Occipital lobe (tissue), 3 donors: ENCODE results near the gene APBA3. TPM values are rescaled to one million over a fixed set of nuclear protein-coding genes. Genes with fewer than 3 reads are reported as not detected.

Experiments used
- DNase-seq: peaks from one replicate; lab custom pipeline; 2025; lab: John Stamatoyannopoulos, UW
- small RNA-seq: library from RNA; depleted of rRNA; stranded (forward); fragments of <200 nt; gene quantifications from one replicate; pipeline ENCODE3, GENCODE V24; 2014
- total RNA-seq: library from RNA; depleted of rRNA; stranded (reverse); fragments of >200 nt; gene quantifications from one replicate; pipeline ENCODE4 v1.2.3, GENCODE V29; 2014

The APBA3 gene
- total RNA-seq, 1 donor from 2014 or later = 12.3 TPM

DNA sequence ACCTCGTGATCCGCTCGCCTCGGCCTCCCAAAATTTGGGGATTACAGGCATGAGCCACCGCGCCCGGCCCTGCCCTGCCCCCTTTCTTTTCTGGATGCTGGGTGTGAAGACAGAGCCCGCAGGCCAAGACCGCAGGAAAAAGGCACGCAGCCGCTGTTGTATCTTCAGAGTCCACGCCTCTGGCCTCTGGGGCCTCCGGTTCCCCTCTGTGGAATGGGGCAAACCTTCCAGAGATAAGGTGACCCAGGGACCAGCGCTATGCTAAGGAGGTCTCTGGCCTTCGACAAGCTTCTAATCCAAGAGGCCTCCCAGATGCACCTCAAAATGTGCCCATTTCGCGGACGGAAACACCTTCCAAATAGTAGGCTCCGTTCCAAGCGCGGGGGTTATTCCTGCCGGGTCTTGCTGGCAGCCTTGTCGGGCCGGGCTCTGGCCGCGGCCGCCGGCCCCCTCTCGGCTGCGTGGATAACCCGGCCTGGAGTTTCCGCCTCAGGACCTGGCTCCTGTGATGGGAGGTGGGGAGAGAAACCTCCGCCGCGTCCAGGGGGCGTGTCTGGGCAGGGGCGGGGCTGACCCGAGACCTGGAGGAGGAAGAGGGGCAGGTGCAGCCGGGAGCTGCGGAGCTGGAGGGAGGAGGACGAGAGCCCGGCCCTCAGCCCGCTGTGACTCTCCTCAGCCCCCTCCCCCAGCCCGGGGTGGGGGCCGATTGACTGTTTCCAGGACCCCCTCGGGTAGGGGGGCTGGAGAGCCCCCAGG lies 40.2 kb downstream of the APBA3 start:
- no peak for DNase-seq

DNA sequence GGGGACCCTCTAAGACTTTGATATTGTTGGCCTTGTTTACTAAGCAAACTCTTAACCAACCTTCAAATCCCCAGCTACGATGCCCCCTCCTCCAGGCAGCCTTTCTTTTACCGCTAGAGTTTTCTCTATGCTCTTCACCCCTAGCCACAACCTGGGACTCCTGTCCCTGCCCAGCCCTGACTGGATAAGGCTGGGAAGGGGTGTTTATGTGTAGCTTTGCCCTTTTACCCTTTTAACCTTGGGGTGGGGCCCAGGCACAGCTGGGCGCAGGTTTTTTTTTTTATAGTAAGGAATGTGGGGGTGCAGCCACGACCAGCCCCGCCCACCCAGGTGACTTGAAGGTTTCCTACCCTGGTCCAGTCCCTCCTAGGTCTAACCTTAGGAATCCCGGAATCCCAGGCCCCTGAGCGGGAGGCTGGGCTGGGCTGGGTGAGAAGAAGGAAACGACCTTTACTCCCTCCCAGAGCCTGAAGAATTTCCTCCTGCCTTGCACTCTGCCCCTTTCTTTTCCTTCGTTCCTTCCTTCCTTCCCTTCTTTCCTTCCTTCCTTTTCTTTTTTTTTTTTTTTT lies 41.1 kb downstream of the APBA3 start:
- no peak for DNase-seq

DNA sequence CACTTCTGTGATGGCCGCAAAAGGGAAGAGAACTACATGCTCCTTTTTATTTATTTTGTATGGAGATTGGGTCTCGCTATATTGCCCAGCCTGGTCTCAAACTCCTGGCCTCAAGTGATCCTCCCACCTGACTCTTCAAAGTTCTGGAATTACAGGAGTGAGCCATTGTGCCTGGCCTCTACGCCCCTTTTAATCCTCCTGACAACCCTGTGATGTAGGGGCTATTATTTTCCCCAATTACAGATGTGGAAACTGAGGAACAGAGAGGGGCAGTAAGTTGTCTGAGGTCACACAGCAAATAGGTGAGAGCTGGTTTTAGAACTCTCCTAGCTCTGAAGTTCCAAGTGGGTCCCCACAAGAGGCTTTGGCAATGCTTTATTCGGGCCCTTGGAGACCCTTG lies 41.6 kb downstream of the APBA3 start:
- no peak for DNase-seq

DNA sequence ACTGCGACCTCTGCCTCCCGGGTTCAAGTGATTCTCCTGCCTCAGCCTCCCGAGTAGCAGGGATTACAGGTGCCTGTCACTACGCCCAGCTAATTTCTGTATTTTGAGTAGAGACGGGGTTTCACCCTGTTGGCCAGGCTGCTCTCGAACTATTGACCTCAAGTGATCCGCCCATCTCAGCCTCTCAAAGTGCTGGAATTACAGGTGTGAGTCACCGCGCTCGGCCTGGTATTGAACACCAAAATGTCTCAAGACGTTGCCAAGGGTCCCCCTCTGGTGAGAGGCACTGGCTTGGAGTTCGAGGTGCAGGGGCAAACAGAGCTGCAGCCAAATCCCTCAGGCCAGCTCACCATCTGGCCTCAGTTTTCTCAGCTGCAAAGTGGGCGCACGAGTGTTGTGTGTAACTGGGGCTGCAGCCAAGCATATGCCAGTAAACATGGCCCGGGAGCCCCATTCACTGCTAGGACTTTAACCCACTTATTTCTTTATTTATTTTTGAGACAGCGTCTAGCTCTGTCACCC lies 45.3 kb downstream of the APBA3 start:
- DNase-seq = no peak

DNA sequence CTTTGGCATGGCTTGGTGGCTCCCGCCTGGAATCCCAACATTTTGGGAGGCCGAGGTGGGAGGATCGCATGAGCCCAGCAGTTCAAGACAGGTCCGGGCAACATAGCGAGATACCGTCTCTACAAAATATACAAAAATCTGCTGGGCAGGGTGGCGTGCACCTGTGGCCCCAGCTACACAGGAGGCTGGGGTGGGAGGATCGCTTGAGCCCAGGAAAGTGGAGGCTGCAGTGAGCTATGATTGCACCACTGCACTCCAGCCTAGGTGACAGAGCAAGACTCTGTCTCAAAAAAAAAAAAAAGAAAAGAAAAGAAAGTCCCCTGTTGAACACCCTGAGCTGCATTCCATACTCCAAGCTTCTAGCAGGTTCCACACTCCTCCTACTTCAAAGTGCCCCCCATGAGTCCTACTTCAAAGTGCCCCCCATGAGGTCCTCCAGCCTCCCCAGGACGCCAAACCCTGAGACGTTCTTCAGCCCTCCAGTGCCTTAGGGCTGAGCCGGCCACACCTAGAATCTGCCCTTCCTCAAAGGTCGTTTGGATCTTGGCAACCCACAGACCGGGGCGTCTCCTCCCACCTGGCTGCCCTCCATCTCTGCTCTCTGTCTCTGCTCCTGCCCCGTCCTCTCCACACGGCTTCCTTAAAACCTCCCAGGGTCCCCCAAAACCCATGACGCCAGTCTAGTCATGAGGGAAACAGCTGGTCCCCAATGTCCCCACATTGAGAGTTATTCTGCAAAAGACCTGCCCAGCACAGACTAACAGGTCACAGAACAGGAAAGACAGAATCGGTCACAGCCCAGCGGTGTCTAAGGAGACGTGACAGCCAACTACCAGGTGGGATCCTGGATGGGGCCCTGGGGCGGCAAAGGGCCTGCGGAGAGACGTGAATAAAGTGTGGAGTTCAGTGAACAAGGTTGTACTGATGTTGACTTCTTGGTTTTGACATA lies 48.6 kb downstream of the APBA3 start:
- no peak for DNase-seq

DNA sequence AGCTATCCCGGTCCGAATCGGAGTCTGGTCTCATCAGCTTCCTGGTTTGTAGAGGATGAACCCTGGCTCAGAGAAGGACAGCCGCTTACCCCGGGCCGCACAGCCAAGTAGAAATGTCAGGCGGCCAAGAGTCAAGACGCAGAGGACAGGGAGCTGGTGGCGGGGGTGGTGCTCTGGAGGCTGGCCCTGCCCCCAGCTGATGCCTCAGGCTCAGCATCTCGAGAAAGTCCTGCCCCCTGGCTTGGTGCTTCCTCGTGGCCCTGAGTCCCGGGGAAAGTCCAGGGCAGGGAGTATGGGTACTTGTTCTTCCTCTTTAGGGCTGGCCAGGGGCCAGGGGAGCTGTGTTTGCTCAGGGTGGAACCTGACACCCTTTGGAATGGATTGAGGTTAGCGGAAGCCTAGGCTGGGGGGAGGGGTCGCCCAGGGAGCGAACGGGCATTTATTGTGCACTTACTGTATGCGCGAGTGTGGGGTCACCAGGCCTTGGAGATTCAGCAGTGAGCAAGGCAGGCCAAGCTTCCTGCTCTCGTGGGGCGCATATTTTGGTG lies 51.2 kb downstream of the APBA3 start:
- no peak for DNase-seq

DNA sequence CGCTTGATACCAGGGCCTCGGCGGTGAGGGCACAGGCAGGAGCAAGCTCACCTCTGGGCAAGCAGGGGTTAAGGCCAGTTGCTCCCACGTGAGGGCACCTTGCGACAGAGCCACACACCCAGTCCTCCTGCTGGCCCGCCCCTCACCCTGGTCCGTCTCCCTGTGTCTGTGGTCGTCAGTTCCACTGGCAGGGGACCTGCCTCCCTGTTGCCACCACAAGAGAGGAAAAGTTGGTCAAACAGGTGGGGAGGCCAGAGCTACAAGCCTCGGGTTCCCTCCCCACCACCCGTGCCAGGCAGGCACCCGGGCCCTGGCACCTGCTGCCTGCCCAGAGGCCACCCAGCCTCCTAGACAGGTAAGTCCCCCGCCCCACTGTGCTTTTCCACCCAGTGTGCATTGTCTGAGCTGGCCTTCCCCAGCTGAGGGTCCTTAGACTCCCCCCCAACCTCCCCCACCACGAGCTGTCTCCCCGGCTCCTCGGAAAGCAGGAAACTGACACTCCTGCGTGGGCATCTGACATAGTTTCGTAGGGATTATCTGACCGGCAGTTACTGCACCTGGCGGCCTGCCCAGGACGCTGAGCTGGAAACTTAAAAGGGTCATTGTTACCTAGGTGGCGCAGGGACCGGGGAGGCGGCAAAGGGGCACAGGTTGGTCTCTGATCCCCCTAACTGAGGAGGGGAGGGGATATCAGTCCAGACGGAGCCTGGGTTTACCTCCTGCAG lies 53.1 kb downstream of the APBA3 start, which contains the start of gene TJP3:
Gene TJP3, plus strand, starts transcription at position 178 of the 725 bp plus-strand sequence. CDS start 20,049 bp downstream, outside the sequence.
- DNase-seq = no peak

DNA sequence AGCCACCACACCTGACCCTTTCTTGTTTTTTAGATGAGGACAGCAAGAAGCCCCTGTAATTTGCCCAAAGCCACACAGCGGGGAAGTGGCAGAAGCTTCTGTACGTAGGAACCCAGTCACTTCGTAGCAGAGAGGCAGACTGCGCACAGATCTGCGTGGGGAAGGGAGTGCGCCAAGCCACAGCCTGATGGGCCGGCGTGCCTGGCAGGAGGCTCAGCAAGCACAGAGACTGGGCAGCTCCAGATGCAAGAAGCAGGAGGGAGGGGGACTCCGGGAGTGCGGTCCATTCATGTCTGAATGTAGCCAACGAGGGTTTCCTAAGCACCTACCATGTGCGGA lies 53.7 kb downstream of the APBA3 start:
- DNase-seq = no peak

DNA sequence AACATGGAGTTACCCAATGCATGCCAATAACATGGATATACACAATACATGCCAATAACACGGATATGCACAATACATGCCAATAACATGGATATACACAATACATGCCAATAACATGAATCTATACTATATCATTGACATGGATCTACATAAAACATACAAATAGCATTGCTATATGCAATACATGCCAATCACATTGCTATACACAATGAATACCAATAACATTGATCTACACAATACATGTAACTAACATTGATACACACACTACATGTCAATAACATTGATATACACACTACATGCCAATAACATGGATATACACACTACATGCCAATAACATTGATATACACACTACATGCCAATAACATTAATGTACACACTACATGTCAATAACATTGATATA lies 60.3 kb downstream of the APBA3 start:
- no peak for DNase-seq

Small RNA genes lying within 50 kb of the gene (small RNA-seq; reads per million reads assigned to genes)
- not detected for gene AC005777.1

Other genes with a start within 250 kb of the APBA3 start
- not detected for gene TEKTIP1, start 222.5 kb downstream of the APBA3 start, total RNA-seq
- gene MFSD12, start 204.1 kb downstream of the APBA3 start, total RNA-seq = 32.9 TPM
- 9.4 TPM for gene HMG20B, start 188.7 kb downstream of the APBA3 start, total RNA-seq
- not detected for gene GIPC3, start 176.2 kb downstream of the APBA3 start, total RNA-seq
- gene TBXA2R, start 154.8 kb downstream of the APBA3 start, total RNA-seq = 0.78 TPM
- gene CACTIN, start 134.9 kb downstream of the APBA3 start, total RNA-seq = 19.8 TPM
- gene PIP5K1C, start 61.2 kb downstream of the APBA3 start, total RNA-seq = 19.8 TPM
- not detected for gene TJP3, start 53.3 kb downstream of the APBA3 start, total RNA-seq
- gene MRPL54, start 990 bp upstream of the APBA3 start, total RNA-seq = 16.8 TPM
- not detected for gene RAX2, start 10.5 kb upstream of the APBA3 start, total RNA-seq
- gene MATK, start 24.7 kb upstream of the APBA3 start, total RNA-seq = 22.9 TPM
- gene ZFR2, start 107.3 kb upstream of the APBA3 start, total RNA-seq = 6.2 TPM
- 85.9 TPM for gene ATCAY, start 119.0 kb upstream of the APBA3 start, total RNA-seq
- gene NMRK2, start 171.4 kb upstream of the APBA3 start, total RNA-seq = not detected
- 51.3 TPM for gene DAPK3, start 209.4 kb upstream of the APBA3 start, total RNA-seq
- gene EEF2, start 223.8 kb upstream of the APBA3 start, total RNA-seq = 2,019 TPM
- 22.5 TPM for gene PIAS4, start 246.0 kb upstream of the APBA3 start, total RNA-seq